DND-41 (cell line): Measurements from ENCODE around the gene CD163.

Source experiments
- ATAC-seq: fragments of 200-7000 bp; cut with Tn5 transposase; 3 replicates; pipeline ENCODE4 v1.9.1; 2021; ENCODE audit warnings: low read depth; ENCODE audit not compliant: insufficient read depth
- DNase-seq: peaks from one replicate; pipeline ENCODE4 v3.0.0-alpha.2; 2020
- H2AFZ ChIP-seq: 2 replicates; pipeline ENCODE4 v1.6.0; 2012; ENCODE audit warnings: low read depth, low read length
- H3K27ac ChIP-seq: 2 replicates; pipeline ENCODE4 v1.5.1; 2012; ENCODE audit warnings: low read length, inconsistent platforms
- H3K27me3 ChIP-seq: fragments of 200-600 bp; sonication (generic); 2 replicates; pipeline ENCODE4 v1.6.0; 2012; ENCODE audit warnings: low read length, mild to moderate bottlenecking, inconsistent platforms; ENCODE audit not compliant: insufficient read depth, poor library complexity
- H3K36me3 ChIP-seq: 2 replicates; pipeline ENCODE4 v1.5.1; 2012; ENCODE audit warnings: low read length, inconsistent platforms; ENCODE audit not compliant: insufficient read depth
- H3K4me1 ChIP-seq: 2 replicates; pipeline ENCODE4 v1.5.1; 2012; ENCODE audit warnings: mild to moderate bottlenecking, low read length; ENCODE audit not compliant: insufficient read depth
- H3K4me2 ChIP-seq: 2 replicates; pipeline ENCODE4 v1.6.0; 2012; ENCODE audit warnings: mild to moderate bottlenecking, moderate library complexity, low read length, inconsistent platforms; ENCODE audit not compliant: insufficient read depth
- H3K4me3 ChIP-seq, 2 experiments: fragments of 200-600 bp in 1 of 2; shearing (Covaris generic) in 1 of 2; 2 replicates each; pipeline ENCODE4 v1.5.1; 2012 to 2016; ENCODE audit warnings: inconsistent platforms in 2 of 2, low read length in 2 of 2, mild to moderate bottlenecking in 2 of 2, low read depth in 1 of 2, moderate library complexity in 1 of 2
- H3K79me2 ChIP-seq: 2 replicates; pipeline ENCODE4 v1.6.0; 2012; ENCODE audit warnings: low read length, inconsistent platforms; ENCODE audit not compliant: insufficient read depth
- H3K9ac ChIP-seq: 2 replicates; pipeline ENCODE4 v1.6.0; 2012; ENCODE audit warnings: low read depth, mild to moderate bottlenecking, inconsistent platforms, low read length, moderate library complexity
- H3K9me3 ChIP-seq: 2 replicates; pipeline ENCODE4 v1.5.1; 2012; ENCODE audit warnings: low read length, moderate library complexity, mild to moderate bottlenecking, inconsistent platforms; ENCODE audit not compliant: insufficient read depth, severe bottlenecking
- H4K20me1 ChIP-seq: 2 replicates; pipeline ENCODE4 v1.6.0; 2012; ENCODE audit warnings: low read length; ENCODE audit not compliant: insufficient read depth
- CTCF ChIP-seq: IDR thresholded peaks from 2 replicates; pipeline ENCODE4 v1.5.1; 2012; ENCODE audit warnings: borderline replicate concordance, low read length, moderate library complexity, mild to moderate bottlenecking; ENCODE audit not compliant: poor library complexity, severe bottlenecking; ENCODE audit errors: extremely low read depth
- EZH2 ChIP-seq: IDR thresholded peaks from 3 replicates; pipeline ENCODE4 v1.6.1; 2012; ENCODE audit warnings: borderline replicate concordance, low read depth, mild to moderate bottlenecking, moderate library complexity, low read length, inconsistent platforms; ENCODE audit not compliant: severe bottlenecking

Gene CD163

GRCh38 chr12:7503686-7504415 is at the start of gene CD163:
Gene CD163 (minus strand): TSS chr12:7503777. CDS start chr12:7503690, 87 bp downstream.
- Histone ChIP-seq H3K27me3 (peaks cover 11% of the 10 kb centered on the region), H4K20me1 (no peaks in the 10 kb centered on the region), H3K27ac (no peak within 1 kb of the TSS), H3K9me3 (no peaks in the 10 kb centered on the region), H3K9ac (no peak within 1 kb of the TSS), H3K4me1 (no peaks in the 10 kb centered on the region), H3K4me2 (no peak within 1 kb of the TSS), H2AFZ (no peak within 1 kb of the TSS), H3K4me3 (no peak within 1 kb of the TSS), H3K36me3 (no peaks in the 10 kb centered on the region), H3K79me2 (no peaks in the 10 kb centered on the region)
- TF ChIP-seq EZH2 (no peak), CTCF (no peak)
- ATAC-seq (no peak), DNase-seq (no peak)

GRCh38 chr12:7542813-7543212 is 39.2 kb upstream of the CD163 start:
- Histone ChIP-seq H3K4me1 (no peaks in the 10 kb centered on the region), H3K9me3 (no peaks in the 10 kb centered on the region), H3K4me2 (no peak overlapping the region), H3K4me3 (no peak overlapping the region), H2AFZ (no peak overlapping the region), H3K79me2 (no peaks in the 10 kb centered on the region), H3K27me3 (peaks cover 7% of the 10 kb centered on the region), H3K27ac (no peak overlapping the region), H4K20me1 (no peaks in the 10 kb centered on the region), H3K36me3 (no peaks in the 10 kb centered on the region), H3K9ac (no peak overlapping the region)
- TF ChIP-seq EZH2 (no peak), CTCF (no peak)
- no peak for ATAC-seq
- DNase-seq: no peak

- TF ChIP-seq CTCF: no peak
- no peak for TF ChIP-seq EZH2
- H3K9ac ChIP-seq: no peak overlapping the region
- DNase-seq (no peak), ATAC-seq (no peak)
- no peak overlapping the region for H3K4me3 ChIP-seq
- H3K27me3 ChIP-seq: peaks cover 7% of the 10 kb centered on the region
- H4K20me1 ChIP-seq: no peaks in the 10 kb centered on the region
- H3K27ac ChIP-seq: no peak overlapping the region
- no peak overlapping the region for H2AFZ ChIP-seq
- H3K4me2 ChIP-seq: no peak overlapping the region
- H3K4me1 ChIP-seq: no peaks in the 10 kb centered on the region
- H3K36me3 ChIP-seq: no peaks in the 10 kb centered on the region
- H3K79me2 ChIP-seq: no peaks in the 10 kb centered on the region
- H3K9me3 ChIP-seq: no peaks in the 10 kb centered on the region
These were observed 38.5 kb upstream of the CD163 start for GRCh38 chr12:7542046-7542445.

GRCh38 chr12:7514416-7514815 is 10.8 kb upstream of the CD163 start:
- ATAC-seq (no peak), DNase-seq (no peak)
- Histone ChIP-seq H3K4me2 (no peak overlapping the region), H3K36me3 (no peaks in the 10 kb centered on the region), H3K79me2 (no peaks in the 10 kb centered on the region), H3K9ac (no peak overlapping the region), H3K9me3 (no peaks in the 10 kb centered on the region), H2AFZ (no peak overlapping the region), H3K27me3 (peaks cover 2% of the 10 kb centered on the region), H4K20me1 (no peaks in the 10 kb centered on the region), H3K27ac (no peak overlapping the region), H3K4me1 (no peaks in the 10 kb centered on the region), H3K4me3 (no peak overlapping the region)
- no peak for TF ChIP-seq CTCF
- no peak for TF ChIP-seq EZH2
